Neuronal stem cell (in vitro differentiated cells): ENCODE data around the gene CC2D2B.
"Not testable (repeated sequence)": the region's sequence is repeated elsewhere in the genome, so short reads cannot be mapped to it uniquely, and the experiment has no call there.

Experiments used
- DNase-seq: peaks from one replicate; pipeline ENCODE4 v3.0.0-alpha.2; 2013; ENCODE audit warnings: low spot score
- H2AFZ ChIP-seq: one replicate; pipeline ENCODE4 v1.6.1; 2013; ENCODE audit warnings: mild to moderate bottlenecking, low read length, inconsistent platforms
- H2AK5ac ChIP-seq: 2 replicates; pipeline ENCODE4 v1.6.1; 2013; ENCODE audit warnings: low read depth, mild to moderate bottlenecking, inconsistent platforms, low read length, moderate library complexity, mixed read lengths
- H2BK120ac ChIP-seq: 2 replicates; pipeline ENCODE4 v1.6.1; 2013; ENCODE audit warnings: low read depth, mild to moderate bottlenecking, inconsistent platforms, low read length, moderate library complexity, mixed read lengths
- H2BK12ac ChIP-seq: one replicate; pipeline ENCODE4 v1.6.1; 2013; ENCODE audit warnings: low read length, inconsistent platforms
- H2BK15ac ChIP-seq: 2 replicates; pipeline ENCODE4 v1.6.1; 2013; ENCODE audit warnings: mild to moderate bottlenecking, low read length, inconsistent platforms, mixed read lengths
- H2BK5ac ChIP-seq: one replicate; pipeline ENCODE4 v1.6.1; 2013; ENCODE audit warnings: inconsistent platforms, mild to moderate bottlenecking, low read length, moderate library complexity
- H3K14ac ChIP-seq: one replicate; pipeline ENCODE4 v1.6.1; 2013; ENCODE audit warnings: low read length, inconsistent platforms
- H3K18ac ChIP-seq: 2 replicates; pipeline ENCODE4 v1.6.1; 2013; ENCODE audit warnings: low read length, inconsistent platforms
- H3K23ac ChIP-seq: 2 replicates; pipeline ENCODE4 v1.6.1; 2013; ENCODE audit warnings: low read depth, mild to moderate bottlenecking, mixed read lengths, low read length, inconsistent platforms; ENCODE audit not compliant: poor library complexity
- H3K27ac ChIP-seq: replicated peaks from 3 replicates; pipeline ENCODE4 v1.5.1; 2013; ENCODE audit warnings: low read length, inconsistent platforms
- H3K27me3 ChIP-seq, 3 experiments: 2 replicates each; pipeline ENCODE4 v1.6.1; 2013; ENCODE audit warnings: low read length in 3 of 3, mild to moderate bottlenecking in 2 of 3, inconsistent platforms in 1 of 3, low read depth in 1 of 3, mixed read lengths in 1 of 3, moderate library complexity in 1 of 3; ENCODE audit not compliant: control insufficient read depth in 3 of 3, insufficient read depth in 3 of 3
- H3K36me3 ChIP-seq, 2 donors: replicated peaks in 1 of 2; 2 replicates each; pipeline ENCODE4 v1.6.1; 2013; ENCODE audit warnings: low read length in 2 of 2; ENCODE audit not compliant: control insufficient read depth in 2 of 2, insufficient read depth in 2 of 2
- H3K4ac ChIP-seq: 2 replicates; pipeline ENCODE4 v1.6.1; 2013; ENCODE audit warnings: inconsistent platforms, mild to moderate bottlenecking, low read length, moderate library complexity
- H3K4me1 ChIP-seq, 2 donors: 1 replicate in 1 of 2; 2 replicates in 1 of 2; pipeline ENCODE4 v1.6.1; 2013; ENCODE audit warnings: low read length in 2 of 2, low read depth in 1 of 2; ENCODE audit not compliant: control insufficient read depth in 2 of 2, insufficient read depth in 1 of 2
- H3K4me2 ChIP-seq: one replicate; pipeline ENCODE4 v1.6.1; 2013; ENCODE audit warnings: mild to moderate bottlenecking, low read length, inconsistent platforms; ENCODE audit not compliant: insufficient read depth, poor library complexity, severe bottlenecking
- H3K4me3 ChIP-seq, 2 donors: 2 replicates each; pipeline ENCODE4 v1.5.1; 2013; ENCODE audit warnings: low read length in 2 of 2, mild to moderate bottlenecking in 2 of 2, inconsistent platforms in 1 of 2, moderate library complexity in 1 of 2
- H3K79me1 ChIP-seq: one replicate; pipeline ENCODE4 v1.6.1; 2013; ENCODE audit warnings: low read depth, mild to moderate bottlenecking, inconsistent platforms, low read length, moderate library complexity
- H3K9ac ChIP-seq: one replicate; pipeline ENCODE4 v1.6.1; 2013; ENCODE audit warnings: mild to moderate bottlenecking, low read depth, low read length, inconsistent platforms; ENCODE audit not compliant: poor library complexity
- H3K9me3 ChIP-seq, 2 donors: replicated peaks in 1 of 2; 2 replicates each; pipeline versions ENCODE3 to v1.6.1; 2013; ENCODE audit warnings: low read length in 2 of 2, mild to moderate bottlenecking in 2 of 2, inconsistent platforms in 1 of 2, low read depth in 1 of 2, mixed read lengths in 1 of 2, moderate library complexity in 1 of 2; ENCODE audit not compliant: control insufficient read depth in 2 of 2, insufficient read depth in 1 of 2
- H4K8ac ChIP-seq: one replicate; pipeline ENCODE4 v1.6.1; 2013; ENCODE audit warnings: low read depth, mild to moderate bottlenecking, inconsistent platforms, low read length, moderate library complexity
- H4K91ac ChIP-seq: one replicate; pipeline ENCODE4 v1.6.1; 2013; ENCODE audit warnings: low read length, low read depth, mild to moderate bottlenecking, inconsistent platforms; ENCODE audit not compliant: poor library complexity
- WGBS, 2 donors: extraction: QIAGEN DNeasy Blood & Tissue Kit; methylation state at CpG; one replicate each; pipeline ENCODE4 v1.1.7; 2013; ENCODE audit warnings: missing lambda C conversion rate in 2 of 2, mixed read lengths in 1 of 2; ENCODE audit not compliant: insufficient read length in 2 of 2, insufficient replicate concordance in 1 of 2; ENCODE audit errors: extremely low coverage in 2 of 2; 5-methylcytosine and 5-hydroxymethylcytosine counted together

Gene CC2D2B

DNA sequence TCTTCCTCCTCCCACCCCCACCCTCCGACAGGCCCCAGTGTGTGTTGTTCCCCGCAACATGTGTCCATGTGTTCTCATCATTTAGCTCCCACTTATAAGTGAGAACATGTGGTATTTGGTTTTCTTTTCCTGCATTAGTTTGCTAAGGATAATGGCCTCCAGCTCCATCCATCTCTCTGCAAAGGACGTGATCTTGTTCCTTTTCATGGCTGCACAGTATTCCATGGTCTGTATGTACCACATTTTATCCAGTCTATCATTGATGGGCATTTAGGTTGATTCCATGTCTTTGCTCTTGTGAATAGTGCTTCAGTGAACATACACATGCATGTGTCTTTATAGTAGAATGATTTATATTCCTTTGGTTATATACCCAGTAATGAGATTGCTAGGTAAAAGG lies 140.2 kb downstream of the CC2D2B start:
- peaks cover 4 to 79% of the 10 kb centered on the region in 2 donors for H3K36me3 ChIP-seq

DNA sequence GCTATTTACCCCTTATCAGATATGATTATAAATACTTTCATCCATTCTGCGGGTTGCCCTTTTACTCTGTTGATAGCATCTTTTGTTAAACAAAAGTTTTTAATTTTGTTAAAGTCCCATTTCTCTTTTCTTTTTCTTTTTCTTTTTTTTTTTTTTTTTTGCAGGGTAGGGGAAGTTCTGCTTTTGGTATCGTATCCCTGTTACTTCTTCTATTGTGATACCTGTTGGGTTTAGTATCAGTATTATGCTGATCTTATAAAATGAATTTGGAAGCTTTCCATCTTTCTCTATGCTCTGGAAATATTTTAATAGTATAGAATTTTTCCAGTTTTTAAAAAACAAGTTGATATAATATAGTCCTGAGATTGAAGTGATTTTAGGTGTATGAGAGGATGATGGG lies 141.6 kb downstream of the CC2D2B start:
- no peak overlapping the region for H2BK5ac ChIP-seq
- H3K4ac ChIP-seq: no peak overlapping the region
- no peak overlapping the region for H4K91ac ChIP-seq
- H2BK120ac ChIP-seq: no peak overlapping the region
- peaks cover 0 to 5% of the 10 kb centered on the region in 2 donors for H3K9me3 ChIP-seq
- H3K14ac ChIP-seq: no peak overlapping the region
- H3K79me1 ChIP-seq: no peaks in the 10 kb centered on the region
- H3K4me2 ChIP-seq: no peak overlapping the region
- peaks cover 4 to 93% of the 10 kb centered on the region in 2 donors for H3K36me3 ChIP-seq
- H3K4me3 ChIP-seq: no peak overlapping the region
- H2BK15ac ChIP-seq: no peak overlapping the region
- no peak overlapping the region for H2AFZ ChIP-seq
- H3K9ac ChIP-seq: no peak overlapping the region
- no peak overlapping the region for H2BK12ac ChIP-seq
- no peaks in the 10 kb centered on the region for H3K27me3 ChIP-seq
- no peak overlapping the region for H3K23ac ChIP-seq
- no CpG with 5 or more reads among the region's 2 CpGs for WGBS, 2 donors
- H3K18ac ChIP-seq: no peak overlapping the region
- no peak overlapping the region for H2AK5ac ChIP-seq
- H4K8ac ChIP-seq: no peak overlapping the region
- no peak for DNase-seq
- H3K27ac ChIP-seq: no peak overlapping the region
- peaks cover 2 to 4% of the 10 kb centered on the region in 2 donors for H3K4me1 ChIP-seq

More for the DNA sequence above, 140.2 kb downstream of the CC2D2B start:
- not testable (repeated sequence) for H3K9ac ChIP-seq, H3K9me3 ChIP-seq, H3K27ac ChIP-seq, H3K4me3 ChIP-seq, H3K4me1 ChIP-seq, H3K23ac ChIP-seq, H2BK5ac ChIP-seq, DNase-seq, H2AK5ac ChIP-seq, H4K91ac ChIP-seq, H3K27me3 ChIP-seq, H4K8ac ChIP-seq, H3K14ac ChIP-seq, H3K18ac ChIP-seq, H2BK15ac ChIP-seq, H2BK12ac ChIP-seq, H3K4ac ChIP-seq, H2AFZ ChIP-seq, H2BK120ac ChIP-seq, H3K4me2 ChIP-seq, H3K79me1 ChIP-seq
- WGBS, 2 donors: no CpG with 5 or more reads among the region's 3 CpGs

DNA sequence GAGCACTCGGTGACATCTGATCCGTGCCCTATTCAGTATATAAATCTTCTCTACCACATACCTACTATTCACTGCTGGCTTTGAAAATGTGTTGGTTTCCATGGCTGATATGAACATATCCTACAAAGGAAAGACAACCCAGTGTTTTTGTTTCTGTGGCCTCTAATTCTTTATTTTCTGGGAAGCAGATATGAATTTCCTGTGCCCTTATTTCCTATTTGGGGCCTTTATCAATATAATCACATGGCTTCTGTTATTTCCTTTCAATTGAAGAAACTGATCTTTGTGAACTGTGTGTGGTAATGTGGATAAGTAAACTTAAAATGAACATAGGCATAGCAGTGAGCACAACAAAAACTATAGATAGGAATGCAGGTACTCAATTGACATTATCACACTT lies 146.2 kb downstream of the CC2D2B start:
- no peaks in the 10 kb centered on the region for H3K27me3 ChIP-seq
- no peak overlapping the region for H2AFZ ChIP-seq
- no peak overlapping the region for H3K9ac ChIP-seq
- no peak overlapping the region for H4K8ac ChIP-seq
- peaks cover 0 to 2% of the 10 kb centered on the region in 2 donors for H3K9me3 ChIP-seq
- no peak overlapping the region for H2BK12ac ChIP-seq
- H3K14ac ChIP-seq: no peak overlapping the region
- no peaks in the 10 kb centered on the region for H3K79me1 ChIP-seq
- no peak overlapping the region for H3K4me3 ChIP-seq
- H4K91ac ChIP-seq: no peak overlapping the region
- no peak overlapping the region for H2BK5ac ChIP-seq
- H2BK120ac ChIP-seq: no peak overlapping the region
- no peak for DNase-seq
- peaks cover 21 to 97% of the 10 kb centered on the region in 2 donors for H3K36me3 ChIP-seq
- WGBS, 2 donors: no CpG with 5 or more reads among the region's 2 CpGs
- H3K23ac ChIP-seq: no peak overlapping the region
- no peak overlapping the region for H3K4me2 ChIP-seq
- H2AK5ac ChIP-seq: no peak overlapping the region
- H2BK15ac ChIP-seq: no peak overlapping the region
- no peak overlapping the region for H3K18ac ChIP-seq
- no peaks in the 10 kb centered on the region for H3K4me1 ChIP-seq
- H3K27ac ChIP-seq: no peak overlapping the region
- no peak overlapping the region for H3K4ac ChIP-seq

DNA sequence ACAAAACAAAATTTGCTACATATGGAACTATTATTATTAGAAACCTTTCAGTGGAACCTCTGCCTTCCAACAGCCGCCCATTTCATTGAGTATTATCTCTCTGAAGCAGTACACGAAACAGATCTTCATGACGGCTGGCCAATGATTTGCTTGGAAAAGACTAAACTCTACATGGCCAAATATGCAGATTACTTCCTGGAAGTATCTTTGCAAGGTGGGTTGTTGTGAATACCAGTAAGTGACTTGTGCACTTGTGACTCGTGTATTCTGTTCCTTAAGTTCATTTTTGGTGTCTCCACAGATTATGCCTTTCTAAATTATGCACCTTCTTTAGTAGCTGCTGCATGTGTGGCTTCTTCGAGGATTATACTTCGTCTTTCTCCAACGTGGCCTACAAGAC lies 149.0 kb downstream of the CC2D2B start:
- Histone ChIP-seq H2BK12ac (no peak overlapping the region), H3K4ac (no peak overlapping the region), H3K9me3 (peaks cover 0 to 2% of the 10 kb centered on the region in 2 donors), H3K27me3 (no peaks in the 10 kb centered on the region), H3K4me3 (no peak overlapping the region), H3K27ac (no peak overlapping the region), H3K79me1 (no peaks in the 10 kb centered on the region), H2BK120ac (no peak overlapping the region), H2BK15ac (no peak overlapping the region), H3K23ac (no peak overlapping the region), H3K9ac (no peak overlapping the region), H2BK5ac (no peak overlapping the region), H3K4me2 (no peak overlapping the region), H2AFZ (no peak overlapping the region), H4K91ac (no peak overlapping the region), H3K4me1 (no peaks in the 10 kb centered on the region), H3K36me3 (peaks cover 20 to 97% of the 10 kb centered on the region in 2 donors), H3K18ac (no peak overlapping the region), H4K8ac (no peak overlapping the region), H2AK5ac (no peak overlapping the region), H3K14ac (no peak overlapping the region)
- DNase-seq: no peak
- no CpG with 5 or more reads among the region's 7 CpGs for WGBS, 2 donors
